ENCODE results near the gene PLA2G4E. TPM values are rescaled to one million over a fixed set of nuclear protein-coding genes. Genes with fewer than 3 reads are reported as not detected.
A peak's percentile ranks its signal among the peaks of the same experiment; 100 is the strongest.

The PLA2G4E gene
- total RNA-seq, 1 donor from 2014 or later, result 0.08 TPM

DNA sequence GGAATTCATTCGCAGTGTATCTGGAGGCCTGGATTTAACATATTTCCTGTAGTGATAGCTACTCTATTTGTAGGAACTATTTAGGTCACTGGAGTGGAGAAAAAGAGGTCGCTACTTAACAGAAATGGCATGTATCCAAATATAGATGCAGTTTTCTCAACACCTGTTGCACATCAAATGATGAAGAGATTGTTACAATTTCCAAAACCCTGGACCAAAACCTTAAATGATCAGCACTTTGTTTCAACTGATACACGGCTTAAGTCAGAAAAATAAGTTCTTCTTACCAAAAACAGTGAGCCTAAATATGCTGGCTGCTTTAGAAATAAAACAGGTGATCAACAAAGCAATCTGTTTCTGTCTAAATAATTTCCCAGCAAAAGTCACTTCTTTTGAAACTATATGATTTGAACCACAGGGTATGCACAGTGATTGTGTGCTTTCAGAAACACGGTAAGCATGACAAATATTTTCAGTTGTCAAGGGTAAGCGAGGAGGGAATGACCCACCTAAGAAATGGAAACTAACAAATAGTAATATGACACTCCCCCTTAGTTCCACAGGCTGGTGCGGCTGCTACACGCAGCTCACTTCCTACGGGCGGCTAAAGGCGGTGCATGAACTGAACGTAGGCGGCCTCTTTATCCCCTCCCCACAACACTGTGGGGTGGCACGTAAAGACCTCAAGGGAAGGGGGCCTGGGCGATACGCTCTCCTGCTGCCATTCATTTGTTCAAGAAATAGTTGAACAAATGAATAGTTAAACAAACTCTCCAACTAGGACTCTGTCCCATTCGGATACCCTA lies 49.5 kb downstream of the PLA2G4E start:
- intact Hi-C loops (cut with DNase I), result no loop called here

DNA sequence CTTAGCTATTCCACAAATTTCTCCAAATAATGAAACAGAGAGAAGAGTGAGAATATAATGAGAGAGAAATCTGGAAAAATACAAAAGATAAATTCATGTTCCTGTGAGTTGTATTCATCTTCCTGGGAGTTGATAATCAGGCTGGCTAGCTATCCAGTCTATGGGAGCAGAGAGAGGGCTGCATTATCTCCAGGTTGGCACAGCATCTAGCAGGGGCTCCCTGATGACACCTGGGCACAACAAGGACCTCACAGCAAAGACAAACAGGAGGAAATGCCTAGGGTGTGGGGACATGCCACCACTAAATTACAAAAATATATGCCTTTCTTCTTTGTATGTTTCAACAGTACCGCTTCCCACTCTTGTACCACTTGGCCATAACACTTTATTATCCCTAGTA lies 50.4 kb downstream of the PLA2G4E start:
- intact Hi-C loops (cut with DNase I), result no loop called here

More for the DNA sequence above, 49.5 kb downstream of the PLA2G4E start:
- DNase-seq (ENCODE audit: low spot score), result peak; percentile 79

DNA sequence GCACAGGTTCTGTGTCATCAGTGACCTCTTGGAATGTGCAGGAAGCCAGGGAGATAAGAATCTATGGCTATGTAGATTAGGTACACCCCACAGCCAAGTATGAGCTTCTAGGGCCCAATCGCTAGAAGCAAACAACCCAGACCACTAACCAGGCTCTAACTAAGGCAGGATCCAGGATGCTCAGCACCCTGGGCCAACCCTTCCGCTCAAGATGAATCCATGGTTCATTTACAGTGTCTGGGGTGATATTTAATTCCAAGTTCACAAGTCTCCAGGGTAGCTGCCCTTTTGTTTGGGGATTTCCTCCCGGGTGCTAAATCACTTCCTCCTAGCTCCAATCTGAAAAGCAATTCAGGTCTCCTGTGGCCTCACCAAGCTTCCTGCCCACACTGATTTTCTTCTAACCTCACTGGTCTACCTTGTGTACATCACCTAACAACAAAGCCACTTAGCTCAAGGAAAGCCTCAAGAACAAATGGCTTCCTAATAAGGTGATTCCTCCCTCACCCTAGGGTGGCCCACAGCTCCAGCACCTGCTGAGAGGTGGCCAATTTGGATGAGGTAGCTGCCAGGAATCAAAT lies 50.9 kb downstream of the PLA2G4E start:
- intact Hi-C loops (cut with DNase I), result no loop called here
- DNase-seq (ENCODE audit: low spot score), result peak; percentile 58

More for the DNA sequence above, 50.4 kb downstream of the PLA2G4E start:
- DNase-seq (ENCODE audit: low spot score), result peak; percentile 44

DNA sequence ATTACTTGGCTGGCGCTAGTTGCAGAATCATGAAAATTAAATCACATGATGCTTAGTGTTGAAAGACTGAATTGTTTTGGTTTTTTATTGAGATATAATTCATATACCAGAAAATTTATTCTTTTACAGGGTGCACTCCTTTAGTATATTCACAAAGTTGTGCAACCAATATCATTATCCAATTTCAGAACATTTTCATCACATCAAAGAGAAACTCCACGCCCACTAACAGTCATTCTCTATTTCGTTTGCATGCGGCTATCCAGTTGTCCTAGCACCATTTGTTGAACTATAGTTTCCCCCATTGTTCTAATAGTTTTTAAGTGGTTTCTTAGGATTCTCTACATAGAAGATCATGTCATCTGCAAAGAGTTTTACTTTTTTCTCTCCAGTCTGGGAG lies 52.1 kb downstream of the PLA2G4E start:
- intact Hi-C loops (cut with DNase I), result no loop called here
- no peak for DNase-seq (ENCODE audit: low spot score)

DNA sequence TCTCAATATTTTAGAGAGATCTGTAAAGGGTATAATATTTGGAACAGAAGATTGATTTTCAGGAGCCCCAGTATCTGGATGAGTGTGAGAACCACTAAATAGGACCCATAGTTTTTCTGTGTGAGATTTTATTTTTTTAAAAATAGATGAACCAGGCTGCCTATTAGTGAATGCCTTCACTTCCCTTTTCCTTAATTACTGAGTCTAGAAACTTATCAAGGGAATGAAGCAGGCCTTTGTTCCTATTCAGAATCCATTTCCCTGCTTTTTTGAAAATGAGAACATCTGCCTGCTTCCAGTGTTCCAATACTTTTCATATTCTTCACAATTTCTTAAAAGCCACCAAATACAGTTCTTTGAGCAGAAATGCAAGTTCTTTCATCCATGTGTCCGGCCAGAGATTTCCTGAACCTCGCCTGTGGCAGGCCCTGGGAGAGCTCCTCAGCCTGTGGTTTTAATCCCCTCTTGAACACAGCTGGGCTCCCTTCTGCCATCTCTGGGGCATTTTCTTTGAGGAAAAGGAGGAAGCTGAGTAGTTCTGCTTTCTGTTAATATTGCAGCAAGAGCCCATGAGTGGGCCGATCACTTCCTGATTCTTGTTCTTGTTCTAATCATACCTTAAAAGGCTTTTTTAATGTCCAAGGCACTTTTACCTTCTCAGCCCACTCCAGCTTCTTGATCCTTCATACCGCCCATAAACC lies 53.2 kb downstream of the PLA2G4E start:
- peak; percentile 77 for DNase-seq (ENCODE audit: low spot score)
- intact Hi-C loops (cut with DNase I), result loop anchor here (2.0 kb wide), 1 partner anchor 47 kb away; no protein-coding TSS in a partner anchor

DNA sequence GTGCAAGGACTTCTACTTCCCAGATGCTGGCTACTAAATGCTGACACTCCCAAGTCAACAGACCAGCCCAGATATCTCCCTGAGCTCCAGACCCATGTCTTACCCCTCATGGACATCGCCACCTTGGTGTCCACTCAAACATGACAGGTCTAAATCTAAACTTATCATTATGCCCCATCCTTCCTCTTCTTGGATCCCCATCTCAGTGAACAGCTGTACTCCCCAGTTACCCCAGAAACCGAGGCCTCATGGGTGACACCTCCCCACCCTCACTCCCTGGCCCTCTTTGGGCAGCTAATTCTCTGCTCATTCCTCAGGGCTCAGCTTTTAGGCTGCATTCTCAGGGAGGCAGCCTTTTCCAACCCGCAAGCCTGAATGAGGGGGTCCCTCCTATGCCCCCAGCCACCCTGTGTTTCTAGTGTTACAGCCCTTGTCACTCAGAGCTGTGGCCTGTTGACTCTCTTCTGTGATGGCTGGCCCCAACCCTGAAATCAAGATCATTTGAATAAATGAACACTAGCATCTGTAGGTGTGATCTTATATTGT lies 53.8 kb downstream of the PLA2G4E start:
- intact Hi-C loops (cut with DNase I), result loop anchor here (2.0 kb wide), 1 partner anchor 46 kb away; no protein-coding TSS in a partner anchor

DNA sequence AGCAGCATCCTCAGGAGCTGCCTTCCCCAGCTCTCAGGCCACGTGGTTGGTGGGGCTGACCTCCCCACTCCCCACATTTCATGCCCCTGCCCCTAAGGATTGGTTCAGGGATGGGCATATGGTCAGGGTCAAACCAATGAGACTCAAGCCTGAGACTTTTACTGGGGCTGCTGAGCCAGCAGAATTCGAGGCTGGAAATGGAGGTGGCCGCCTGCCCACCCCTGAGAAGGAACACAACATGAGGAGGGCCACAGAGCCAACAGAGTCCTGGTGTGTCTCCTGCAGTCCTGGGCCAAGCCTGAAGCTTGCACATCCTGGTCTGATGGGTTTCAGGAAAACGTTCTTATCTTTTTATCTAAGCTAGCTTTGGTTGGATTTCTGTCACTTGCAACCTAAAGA lies 54.4 kb downstream of the PLA2G4E start:
- peak; percentile 63 for DNase-seq (ENCODE audit: low spot score)
- intact Hi-C loops (cut with DNase I), result loop anchor here (2.0 kb wide), 1 partner anchor 46 kb away; no protein-coding TSS in a partner anchor

More for the DNA sequence above, 53.8 kb downstream of the PLA2G4E start:
- DNase-seq (ENCODE audit: low spot score), result peak; percentile 33

DNA sequence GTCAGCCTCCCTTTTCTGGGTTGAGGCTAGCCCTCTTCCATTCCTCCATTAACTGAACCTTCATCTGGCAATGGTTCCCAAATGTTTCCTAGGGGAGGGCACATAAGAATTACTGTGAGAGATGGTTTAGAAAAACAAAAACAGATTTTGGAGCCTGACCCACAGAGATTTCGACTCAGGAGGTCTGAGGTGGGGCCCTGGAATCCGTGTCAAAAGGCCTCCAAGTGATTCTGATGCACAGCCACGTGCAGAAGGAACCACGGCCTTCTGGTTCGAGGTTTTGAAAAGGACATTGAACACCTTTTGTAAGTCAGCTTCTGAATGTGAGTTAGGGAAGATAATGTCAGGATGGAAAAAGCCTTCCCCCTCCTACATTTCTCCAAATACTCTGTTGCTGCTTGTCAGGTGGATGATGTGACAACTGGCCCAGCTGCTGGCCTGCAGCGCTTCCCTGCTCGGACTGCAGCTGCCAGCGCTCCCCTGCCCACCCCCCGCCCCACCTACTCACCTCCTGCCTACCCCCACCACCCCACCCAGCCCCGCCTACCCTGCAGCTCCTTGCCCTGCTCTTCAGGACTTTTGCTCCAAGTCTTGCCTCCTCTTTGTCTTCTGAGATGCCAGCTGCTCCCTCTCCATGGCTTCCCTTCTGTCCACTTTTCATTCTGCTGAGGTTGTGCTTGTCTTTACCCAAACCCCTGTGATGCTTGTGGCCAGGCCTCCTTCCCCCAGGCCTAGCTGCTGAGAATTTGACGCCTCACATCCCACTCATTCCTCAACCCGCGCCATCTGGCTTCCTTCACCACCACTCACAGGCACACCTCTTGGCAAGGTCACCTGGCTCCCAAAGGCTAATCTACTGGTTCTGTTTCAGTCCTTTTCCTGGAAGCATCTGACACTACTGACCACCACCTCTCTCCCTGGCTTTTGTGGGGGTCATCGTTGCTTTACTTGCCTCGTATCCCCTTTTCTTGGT lies 55.1 kb downstream of the PLA2G4E start:
- peak; percentile 80 for DNase-seq (ENCODE audit: low spot score)

DNA sequence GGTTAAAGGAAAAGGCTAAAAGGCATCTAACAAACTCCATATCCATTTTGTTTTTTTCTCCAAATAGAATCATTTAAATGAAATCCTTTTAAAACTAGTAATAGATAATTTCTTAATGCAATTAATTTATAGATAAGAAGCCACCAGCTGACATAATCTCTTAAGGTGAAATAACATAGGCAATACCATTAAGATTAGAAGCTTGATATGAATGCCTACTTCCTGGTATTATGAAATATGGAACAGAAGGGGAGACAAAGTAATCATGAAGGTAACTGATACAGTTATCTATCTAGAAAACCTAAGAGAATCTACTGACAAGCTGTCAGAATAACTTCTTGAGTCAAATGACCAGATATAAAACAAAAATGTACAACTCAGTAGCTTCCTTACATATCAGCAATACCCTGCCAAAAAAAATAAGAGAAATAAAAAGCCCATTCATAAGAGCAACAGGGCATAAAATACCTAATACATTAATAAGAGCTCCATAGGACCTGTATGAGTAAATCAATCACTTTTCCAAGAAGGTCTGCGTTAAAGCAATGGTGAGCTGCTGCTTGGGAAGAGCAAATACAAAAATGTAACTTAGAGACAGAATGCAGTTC lies 59.1 kb downstream of the PLA2G4E start:
- no peak for DNase-seq (ENCODE audit: low spot score)
- intact Hi-C loops (cut with DNase I), result no loop called here

More for the DNA sequence above, 55.1 kb downstream of the PLA2G4E start:
- intact Hi-C loops (cut with DNase I), result loop anchor here (2.0 kb wide), 1 partner anchor 45 kb away; no protein-coding TSS in a partner anchor

DNA sequence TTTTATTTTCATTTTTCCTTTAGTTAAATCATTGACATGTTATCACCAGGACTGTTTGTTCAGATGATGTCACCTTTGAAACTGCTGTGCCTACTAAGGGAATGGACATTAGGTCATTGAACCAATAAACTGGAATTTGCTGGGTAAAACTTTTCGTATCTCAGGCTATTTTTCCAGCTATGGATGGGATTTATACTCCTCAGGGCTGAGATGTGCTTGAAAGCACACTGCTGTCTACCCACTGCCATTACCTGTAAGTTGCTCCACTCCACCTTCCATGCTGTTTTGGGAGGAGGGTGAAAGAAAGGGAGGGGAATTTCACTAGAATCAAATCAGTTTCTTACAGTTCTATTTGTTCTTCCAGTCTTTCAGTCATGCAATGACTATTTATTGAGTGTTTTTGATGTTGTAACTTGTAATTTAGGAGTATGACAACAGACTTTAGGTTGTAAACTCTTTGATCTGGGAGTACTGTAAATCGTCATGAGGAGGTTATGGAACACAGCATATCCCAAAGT lies 59.8 kb downstream of the PLA2G4E start:
- no peak for DNase-seq (ENCODE audit: low spot score)
- intact Hi-C loops (cut with DNase I), result no loop called here

DNA sequence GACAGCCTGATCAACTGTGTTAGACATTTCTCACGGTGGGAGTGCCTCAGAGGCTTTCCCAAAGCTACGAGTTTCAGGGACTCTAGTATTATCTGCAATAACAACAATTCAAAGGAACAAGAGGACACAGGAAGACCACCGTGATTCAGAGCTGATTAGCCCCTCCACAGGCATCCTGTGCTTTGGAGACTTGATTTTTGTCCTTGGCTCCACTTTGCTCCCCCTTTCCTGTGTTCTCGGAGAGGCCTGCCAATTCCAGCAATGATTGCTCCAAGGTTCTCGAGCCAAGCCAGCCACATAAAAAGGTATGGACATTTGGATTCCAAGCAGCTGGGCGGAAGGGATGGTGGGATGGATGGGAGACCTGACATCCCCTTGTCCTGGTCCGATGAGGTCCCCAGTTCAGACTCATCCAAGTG lies 62.8 kb downstream of the PLA2G4E start:
- intact Hi-C loops (cut with DNase I), result no loop called here
- DNase-seq (ENCODE audit: low spot score), result no peak

DNA sequence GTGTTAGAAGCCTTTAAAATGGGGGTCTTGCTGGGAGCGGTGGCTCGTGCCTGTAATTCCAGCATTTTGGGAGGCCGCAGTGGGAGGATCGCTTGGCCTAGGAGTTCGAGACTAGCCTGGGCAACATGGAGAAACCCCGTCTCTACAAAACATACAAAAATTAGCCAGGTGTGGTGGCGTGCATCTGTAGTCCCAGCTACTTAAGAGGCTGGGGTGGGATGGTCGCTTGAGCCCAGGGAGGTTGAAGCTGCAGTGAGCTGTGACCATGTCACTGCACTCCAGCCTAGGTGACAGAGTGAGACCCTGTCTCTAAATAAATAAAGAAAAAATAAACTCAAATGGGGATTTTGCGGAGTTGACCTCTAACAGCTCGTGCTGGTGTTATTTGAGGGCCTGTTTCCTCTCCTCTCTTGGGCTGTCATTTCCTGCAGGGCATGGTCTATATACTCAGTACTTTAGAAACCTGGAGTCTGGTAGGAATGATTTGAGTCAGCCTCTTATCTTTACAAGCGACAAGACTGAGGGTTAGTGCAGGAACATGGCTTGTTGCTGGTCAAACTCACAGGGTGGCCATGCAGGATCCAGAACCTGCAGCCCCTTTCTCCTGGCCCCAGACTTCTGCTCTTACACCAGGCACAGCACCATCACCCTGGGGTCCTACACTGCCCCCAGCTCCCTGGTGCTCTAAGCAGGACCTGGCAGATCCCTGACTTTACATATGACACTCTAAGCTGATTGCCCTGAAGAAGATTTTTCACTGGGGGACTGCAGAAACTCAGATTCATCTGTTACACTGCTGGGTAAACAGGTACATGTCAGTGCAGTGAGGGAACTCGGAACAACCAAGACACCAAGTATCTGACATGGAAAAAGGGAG lies 63.6 kb downstream of the PLA2G4E start:
- DNase-seq (ENCODE audit: low spot score), result no peak
- intact Hi-C loops (cut with DNase I), result no loop called here

DNA sequence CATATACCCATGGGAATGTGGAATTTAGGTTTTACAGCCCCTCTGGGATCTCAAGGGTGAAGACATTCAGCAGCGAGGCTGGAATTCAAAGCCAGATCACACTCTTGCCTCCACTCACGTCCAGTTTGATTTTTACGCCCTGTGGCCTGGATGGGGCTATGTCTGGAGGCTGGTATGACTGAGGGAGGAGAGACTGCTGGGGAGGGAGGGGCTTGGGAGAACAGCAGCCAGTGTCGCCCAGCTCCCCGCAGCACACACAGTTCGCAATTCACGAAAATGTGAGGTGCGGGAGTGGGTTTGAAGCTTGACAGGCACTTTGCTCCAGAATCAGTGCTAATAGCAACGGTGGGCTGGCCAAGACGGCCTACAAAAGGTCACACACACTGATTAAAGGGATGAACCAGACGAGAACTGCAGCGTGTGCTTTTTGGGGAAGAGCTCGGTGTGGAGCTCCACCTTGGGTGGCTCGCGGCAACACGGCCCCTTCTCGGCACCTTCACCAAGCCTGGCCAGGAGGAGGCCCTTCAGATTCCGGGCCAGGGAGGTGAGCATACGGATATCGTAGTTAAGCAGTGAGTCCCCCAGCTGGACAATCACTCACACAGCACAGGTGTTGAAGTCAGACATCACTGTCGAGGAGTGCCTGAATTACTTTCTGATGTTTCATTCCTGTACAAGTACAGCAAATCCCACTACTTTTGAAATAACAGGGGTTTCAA lies 64.9 kb downstream of the PLA2G4E start:
- intact Hi-C loops (cut with DNase I), result no loop called here
- no peak for DNase-seq (ENCODE audit: low spot score)

DNA sequence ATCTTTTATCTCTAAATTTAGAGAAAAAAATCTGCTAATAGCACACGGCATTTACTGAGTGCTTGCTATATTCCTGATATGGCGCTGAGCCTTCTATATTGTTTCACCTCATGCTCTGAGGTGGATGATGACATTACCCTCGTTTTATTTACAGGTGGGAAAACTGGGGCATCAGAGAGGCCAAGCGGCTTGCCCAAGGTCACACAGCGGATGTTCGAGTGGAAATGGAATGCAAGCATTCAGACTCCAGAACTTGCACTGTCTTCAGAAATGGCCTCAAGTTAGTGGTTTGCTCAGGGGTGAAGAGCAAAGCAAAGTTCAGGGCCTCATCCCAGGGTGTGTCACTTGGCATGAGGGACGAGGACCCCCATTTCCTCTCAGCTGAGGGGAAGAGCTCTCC lies 65.7 kb downstream of the PLA2G4E start:
- no peak for DNase-seq (ENCODE audit: low spot score)
- intact Hi-C loops (cut with DNase I), result no loop called here

DNA sequence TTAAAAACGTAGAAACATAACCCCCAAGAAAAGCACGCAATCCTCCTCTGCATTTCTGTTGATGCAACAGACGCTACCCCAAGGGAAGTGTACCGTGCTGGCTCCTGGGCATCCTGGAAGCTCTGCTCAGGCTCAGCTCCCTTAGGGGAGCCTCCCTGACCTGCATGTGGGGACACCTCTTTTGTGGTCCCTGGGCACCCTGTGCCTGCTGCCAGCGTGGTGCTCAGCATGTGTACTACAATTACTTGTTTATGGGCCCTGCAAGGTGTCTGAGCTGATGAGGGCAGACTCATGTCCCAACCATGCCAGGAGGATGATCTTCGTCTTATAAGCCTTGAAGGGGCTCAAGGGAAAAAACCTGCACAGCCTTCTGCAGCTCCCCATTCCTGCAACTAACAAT lies 66.8 kb downstream of the PLA2G4E start:
- no peak for DNase-seq (ENCODE audit: low spot score)
- intact Hi-C loops (cut with DNase I), result no loop called here

DNA sequence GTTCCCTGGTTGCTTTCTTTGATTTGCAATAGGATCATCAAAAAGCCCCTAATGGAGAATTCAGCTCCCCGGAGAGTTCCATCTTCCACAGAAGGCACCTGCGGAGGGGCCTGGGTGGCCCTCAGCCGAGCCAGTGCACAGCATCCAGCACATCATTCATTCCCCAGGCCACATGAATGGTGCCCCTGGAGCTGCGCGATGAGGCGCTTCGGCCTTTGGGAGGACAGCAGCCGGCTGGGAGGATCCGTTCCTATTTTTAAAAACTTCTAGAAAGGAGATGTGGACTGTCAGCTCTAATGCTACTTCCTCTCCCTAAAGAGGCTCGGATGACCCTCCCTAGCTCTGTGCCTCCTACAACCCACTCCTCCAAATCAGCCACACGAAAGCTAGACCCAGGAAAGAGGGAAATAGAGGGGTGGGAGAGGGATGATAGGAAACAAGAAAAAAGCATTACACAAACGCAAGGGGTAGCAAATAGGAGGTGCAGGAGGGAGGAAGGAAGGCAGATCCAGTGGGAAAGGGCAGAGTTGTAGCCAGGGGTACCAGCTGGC lies 68.8 kb downstream of the PLA2G4E start:
- intact Hi-C loops (cut with DNase I), result no loop called here
- DNase-seq (ENCODE audit: low spot score), result no peak
